HepG2 (cell line): ENCODE results near the gene P4HA3. TPM values are rescaled to one million over a fixed set of nuclear protein-coding genes. Genes with fewer than 3 reads are reported as not detected.

Source experiments
- ATAC-seq: fragments of 200-7000 bp; cut with Tn5 transposase; 3 replicates; pipeline ENCODE4 v1.9.1; 2020; ENCODE audit warnings: mild to moderate bottlenecking, moderate library complexity
- BruUV-seq: library from RNA; stranded (reverse); fragments of 400-500 nt; replicated peaks from 2 replicates; lab custom pipeline; 2021; lab: Mats Ljungman, UMichigan
- CTCF ChIA-PET: fragments of 300-600 bp; formaldehyde crosslinking; extraction: SDS; loops from one replicate; lab custom pipeline; 2021; ENCODE audit warnings: low total read pairs, inconsistent platforms, low intra/inter-chr PET ratio; lab: Yijun Ruan, JAX
- POLR2A ChIA-PET: fragments of 350-600 bp; sonication (Branson Sonifier 250); formaldehyde crosslinking; loops from one replicate; lab custom pipeline; 2020; ENCODE audit warnings: antibody characterized with exemption, inconsistent platforms; lab: Yijun Ruan, JAX
- DNase-seq: peaks from one replicate; pipeline ENCODE4 v3.0.0-alpha.2; 2015; ENCODE audit warnings: low spot score
- FAIRE-seq: peaks from 3 replicates; lab custom pipeline; 2011; peaks lifted over from hg19 to GRCh38; lab: Jason Lieb, UNC
- H2AFZ ChIP-seq: one replicate; pipeline ENCODE4 v1.6.1; 2011; ENCODE audit warnings: low read length, inconsistent platforms
- H3K27ac ChIP-seq: fragments of 300-600 bp; 3 replicates; pipeline ENCODE4 v1.8.0; 2011; ENCODE audit warnings: mixed run types, mild to moderate bottlenecking, mixed read lengths, low read length, inconsistent platforms; ENCODE audit not compliant: insufficient read depth; ENCODE audit errors: extremely low read length
- H3K27me3 ChIP-seq, 2 experiments: fragments of 200-600 bp in 1 of 2; 2 replicates in 1 of 2; 3 replicates in 1 of 2; pipeline versions ENCODE4 v1.6.0 to v1.8.0; 2011; ENCODE audit warnings: low read length in 2 of 2, mild to moderate bottlenecking in 2 of 2, moderate library complexity in 2 of 2, inconsistent platforms in 1 of 2; ENCODE audit not compliant: insufficient read depth in 2 of 2, control insufficient read depth in 1 of 2
- H3K36me3 ChIP-seq, 2 experiments: fragments of 200-600 bp in 1 of 2; replicated peaks in 1 of 2; 2 replicates in 1 of 2; 3 replicates in 1 of 2; pipeline versions ENCODE4 v1.5.1 to v1.8.0; 2011; ENCODE audit warnings: low read length in 2 of 2, inconsistent platforms in 1 of 2; ENCODE audit not compliant: insufficient read depth in 2 of 2, control insufficient read depth in 1 of 2
- H3K4me1 ChIP-seq: 2 replicates; pipeline ENCODE4 v1.5.1; 2012; ENCODE audit warnings: low read length, inconsistent platforms; ENCODE audit not compliant: insufficient read depth
- H3K4me2 ChIP-seq: 2 replicates; pipeline ENCODE4 v1.6.0; 2011; ENCODE audit warnings: low read depth, low read length, inconsistent platforms
- H3K4me3 ChIP-seq, 3 experiments: fragments of 200-600 bp in 1 of 3; sonication (generic), shearing (Covaris generic) in 1 of 3; replicated peaks in 1 of 3; 2 replicates each; pipeline ENCODE4 v1.5.1; 2011 to 2016; ENCODE audit warnings: low read length in 3 of 3, inconsistent platforms in 2 of 3, low read depth in 2 of 3, mild to moderate bottlenecking in 2 of 3, control low read depth in 1 of 3, mixed read lengths in 1 of 3; ENCODE audit not compliant: insufficient read depth in 1 of 3
- H3K79me2 ChIP-seq: one replicate; pipeline ENCODE4 v1.6.1; 2011; ENCODE audit warnings: low read length, inconsistent platforms; ENCODE audit not compliant: insufficient read depth
- H3K9ac ChIP-seq: 2 replicates; pipeline ENCODE4 v1.6.0; 2011; ENCODE audit warnings: mild to moderate bottlenecking, low read depth, low read length, inconsistent platforms; ENCODE audit not compliant: insufficient read depth
- H3K9me3 ChIP-seq: 2 replicates; pipeline ENCODE4 v1.5.1; 2012; ENCODE audit warnings: mild to moderate bottlenecking, low read length
- H4K20me1 ChIP-seq: 2 replicates; pipeline ENCODE4 v1.6.0; 2011; ENCODE audit warnings: inconsistent platforms, mild to moderate bottlenecking, low read length, moderate library complexity; ENCODE audit not compliant: insufficient read depth
- BCLAF1 ChIP-seq: fragments of 450-650 bp; IDR thresholded peaks from 2 replicates; pipeline ENCODE4 v1.6.1; 2017; ENCODE audit warnings: mild to moderate bottlenecking
- CAMTA2 ChIP-seq: sonication (generic); formaldehyde crosslinking; IDR thresholded peaks from 2 replicates; pipeline ENCODE4 v1.4.0; 2020; ENCODE audit warnings: mild to moderate bottlenecking, missing genetic modification reagents, borderline replicate concordance
- CHD4 ChIP-seq: fragments of 200-600 bp; sonication (generic); IDR thresholded peaks from 2 replicates; pipeline ENCODE4 v1.7.0; 2017; ENCODE audit warnings: mild to moderate bottlenecking, low read length, borderline replicate concordance
- HINFP ChIP-seq: sonication (generic); formaldehyde crosslinking; IDR thresholded peaks from 2 replicates; pipeline ENCODE4 v1.4.0; 2020; ENCODE audit warnings: low read depth, mild to moderate bottlenecking, missing genetic modification reagents
- NFAT5 ChIP-seq: sonication (generic); formaldehyde crosslinking; IDR thresholded peaks from 2 replicates; pipeline ENCODE4 v1.4.0; 2020; ENCODE audit warnings: missing genetic modification reagents
- ZNF101 ChIP-seq: sonication (generic); formaldehyde crosslinking; IDR thresholded peaks from 2 replicates; pipeline ENCODE4 v1.4.0; 2020; ENCODE audit warnings: mild to moderate bottlenecking, low read depth, missing genetic modification reagents, borderline replicate concordance
- ZNF737 ChIP-seq: sonication (generic); formaldehyde crosslinking; IDR thresholded peaks from 2 replicates; pipeline ENCODE4 v1.5.0; 2020; ENCODE audit warnings: missing genetic modification reagents, mild to moderate bottlenecking, borderline replicate concordance
- ZNF878 ChIP-seq: sonication (generic); formaldehyde crosslinking; IDR thresholded peaks from 2 replicates; pipeline ENCODE4 v1.8.1; 2023; ENCODE audit warnings: mild to moderate bottlenecking, missing genetic modification reagents, moderate library complexity
- WGBS: methylation state at CpG from one replicate; pipeline ENCODE4 v1.1.6; 2017; ENCODE audit warnings: low lambda C conversion rate; 5-methylcytosine and 5-hydroxymethylcytosine counted together
- in situ Hi-C: cut with HindIII; loops from 2 replicates; pipeline ENCODE4 v1.10.0; 2017; ENCODE audit warnings: low pct_unique_long_range_greater_than_20kb; ENCODE audit not compliant: extremely low pct_ligation_motif_present
- intact Hi-C: fragments of 100-400 bp; cut with micrococcal nuclease; formaldehyde crosslinking; loops from one replicate; pipeline ENCODE4 v1.10.0; 2022; ENCODE audit not compliant: unreplicated experiment
- polyA plus RNA-seq, 8 experiments: library from polyadenylated mRNA; depleted of rRNA in 3 of 8; stranded (reverse) in 7 of 8; unstranded in 1 of 8; fragments of >200 nt; fragmentation: Illumina TruSeq in 4 of 8; extraction: Trizol in 4 of 8; gene quantifications; 2 replicates each; pipeline versions ENCODE4 v1.2.1 to v1.2.3, GENCODE V29; 2011 to 2016; ENCODE audit warnings: low read depth in 4 of 8, missing spikeins in 1 of 8, mixed read lengths in 1 of 8; ENCODE audit not compliant: insufficient read depth in 1 of 8
- total RNA-seq, 5 experiments: library from RNA; depleted of rRNA; stranded (reverse); fragments of >200 nt; fragmentation: Illumina TruSeq; extraction: Trizol; gene quantifications; 2 replicates each; pipeline ENCODE4 v1.2.3, GENCODE V29; 2016; ENCODE audit warnings: low read depth in 1 of 5

P4HA3 gene
- total and polyA plus RNA-seq, 2 of the 13 experiments (the other 11 are each of a cell fraction or from before 2014, with no cell fraction given), result not detected

- 72% methylated on average over 6 of the region's 6 CpGs for WGBS
- in situ Hi-C loops, result loop anchor here (10.0 kb wide), 1 partner anchor 58 kb away; no protein-coding TSS in a partner anchor
- Histone ChIP-seq H3K4me1 (peaks cover 11% of the 10 kb centered on the region; the same call in 1 of the 2 replicates), H3K27me3 (peaks cover 0 to 14% of the 10 kb centered on the region in 2 experiments; a peak in 2 of 5 replicates), H3K4me3 (no peak overlapping the region), H3K9ac (no peak overlapping the region), H3K9me3 (no peaks in the 10 kb centered on the region), H2AFZ (no peak overlapping the region), H3K36me3 (no peaks in the 10 kb centered on the region), H3K27ac (no peak overlapping the region), H3K4me2 (no peak overlapping the region), H3K79me2 (no peaks in the 10 kb centered on the region), H4K20me1 (no peaks in the 10 kb centered on the region)
- intact Hi-C loops, result no loop called here
- POLR2A ChIA-PET, result no interaction called here
- ATAC-seq (no peak), FAIRE-seq (no peak), DNase-seq (no peak)
- CTCF ChIA-PET, result no interaction called here
- BruUV-seq, result no TSS peak
- TF ChIP-seq CAMTA2 (CRISPR knock-in tag), result no peak
Measured at GRCh38 chr11:74267014-74267413, 44.4 kb downstream of the P4HA3 start.

GRCh38 chr11:74265256-74265655 is 46.2 kb downstream of the P4HA3 start:
- no peak for DNase-seq
- TF ChIP-seq CHD4 (no peak), ZNF878 (CRISPR knock-in tag) (no peak), ZNF101 (CRISPR knock-in tag) (no peak), BCLAF1 (no peak), HINFP (CRISPR knock-in tag) (no peak), NFAT5 (CRISPR knock-in tag) (no peak), ZNF737 (CRISPR knock-in tag) (no peak)

More at GRCh38 chr11:74265256-74265655, 46.2 kb downstream of the P4HA3 start:
- Histone ChIP-seq H3K4me2 (no peak overlapping the region), H3K4me1 (peaks cover 11% of the 10 kb centered on the region; the same call in 1 of the 2 replicates), H3K36me3 (no peaks in the 10 kb centered on the region), H3K9ac (no peak overlapping the region), H3K79me2 (no peaks in the 10 kb centered on the region), H3K9me3 (no peaks in the 10 kb centered on the region), H4K20me1 (no peaks in the 10 kb centered on the region), H3K27me3 (peaks cover 0 to 10% of the 10 kb centered on the region in 2 experiments; a peak in 2 of 5 replicates), H3K4me3 (no peak overlapping the region), H3K27ac (no peak overlapping the region), H2AFZ (no peak overlapping the region)
- no TSS peak for BruUV-seq
- intact Hi-C loops, result no loop called here
- no CpG with 5 or more reads among the region's 1 CpG for WGBS
- in situ Hi-C loops, result loop anchor here (10.0 kb wide), 1 partner anchor 60 kb away; no protein-coding TSS in a partner anchor
- ChIA-PET POLR2A (no interaction called here), CTCF (no interaction called here)
- FAIRE-seq (no peak), ATAC-seq (no peak)
